NCI-H1930 (cell line): ENCODE results near the gene TACR2.

Experiments
- DNase-seq, 2 experiments: peaks; one replicate each; lab custom pipeline; 2025; lab: John Stamatoyannopoulos, UW

TACR2 gene

GRCh38 chr10:69403066-69403465, 13.7 kb downstream of the TACR2 start:
- DNase-seq = no peak

GRCh38 chr10:69402386-69402785, 14.3 kb downstream of the TACR2 start:
- DNase-seq = no peak

GRCh38 chr10:69401416-69401815, 15.3 kb downstream of the TACR2 start:
- no peak for DNase-seq

GRCh38 chr10:69400936-69401335, 15.8 kb downstream of the TACR2 start:
- DNase-seq = no peak

- no peak for DNase-seq
Observed at GRCh38 chr10:69398466-69398865, 18.3 kb downstream of the TACR2 start.

- DNase-seq = no peak
Observed at GRCh38 chr10:69397972-69398371, 18.7 kb downstream of the TACR2 start.

GRCh38 chr10:69394020-69394419, 22.7 kb downstream of the TACR2 start:
- no peak for DNase-seq

- DNase-seq = peak; percentile 34 to 66
Observed at GRCh38 chr10:69392481-69393000, 24.2 kb downstream of the TACR2 start.

GRCh38 chr10:69391158-69391557, 25.6 kb downstream of the TACR2 start:
- no peak for DNase-seq

GRCh38 chr10:69389827-69390490, 26.8 kb downstream of the TACR2 start:
- no peak for DNase-seq

GRCh38 chr10:69388488-69388887, 28.2 kb downstream of the TACR2 start:
- no peak for DNase-seq

GRCh38 chr10:69387500-69387899, 29.2 kb downstream of the TACR2 start:
- no peak for DNase-seq

- no peak for DNase-seq
Observed at GRCh38 chr10:69385454-69386350, 31.0 kb downstream of the TACR2 start.

GRCh38 chr10:69384320-69384719, 32.4 kb downstream of the TACR2 start:
- DNase-seq = no peak

GRCh38 chr10:69383558-69383957, 33.2 kb downstream of the TACR2 start:
- no peak for DNase-seq

GRCh38 chr10:69382382-69383117, 34.2 kb downstream of the TACR2 start:
- DNase-seq = no peak

GRCh38 chr10:69379800-69380199, 36.9 kb downstream of the TACR2 start:
- no peak for DNase-seq

- no peak for DNase-seq
Observed at GRCh38 chr10:69377933-69378332, 38.8 kb downstream of the TACR2 start.

- DNase-seq = no peak
Observed at GRCh38 chr10:69377191-69377590, 39.5 kb downstream of the TACR2 start.

- DNase-seq = no peak
Observed at GRCh38 chr10:69376662-69377061, 40.1 kb downstream of the TACR2 start.

GRCh38 chr10:69375307-69376151, 41.2 kb downstream of the TACR2 start:
- DNase-seq = no peak

- no peak for DNase-seq
Observed at GRCh38 chr10:69374931-69375306, 41.8 kb downstream of the TACR2 start.
